Naive thymus-derived CD4-positive, alpha-beta T cell (primary cell): ENCODE measurements around the gene TOP1. TPM values are rescaled to one million over a fixed set of nuclear protein-coding genes. Genes with fewer than 3 reads are reported as not detected.

Experiments
- ATAC-seq: fragments of 150-1000 bp; cut with Tn5 transposase; 2 replicates; pipeline ENCODE4 v1.10.0; 2021; ENCODE audit warnings: mild to moderate bottlenecking, moderate library complexity
- CTCF ChIA-PET: fragments of 350-600 bp; sonication (Branson Sonifier 250); formaldehyde crosslinking; loops from one replicate; lab custom pipeline; 2021; ENCODE audit warnings: antibody characterized with exemption; lab: Charles Lee
- POLR2A ChIA-PET: fragments of 350-600 bp; sonication (Branson Sonifier 250); formaldehyde crosslinking; loops from one replicate; lab custom pipeline; 2021; ENCODE audit warnings: antibody characterized with exemption, inconsistent platforms; lab: Charles Lee
- DNase-seq, 9 donors: peaks; one replicate each; pipeline versions ENCODE4 v3.0.0 to v3.0.0-alpha.2; 2020 to 2022; ENCODE audit warnings: mixed read lengths in 1 of 9
- H3K27ac ChIP-seq: one replicate; pipeline ENCODE4 v1.7.0; 2013; ENCODE audit warnings: mild to moderate bottlenecking, low read depth, low read length, moderate library complexity
- H3K27me3 ChIP-seq, 2 donors: one replicate each; pipeline ENCODE4 v1.7.0; 2013; ENCODE audit warnings: low read length in 2 of 2, mild to moderate bottlenecking in 2 of 2, moderate library complexity in 2 of 2; ENCODE audit not compliant: control insufficient read depth in 2 of 2, insufficient read depth in 2 of 2
- H3K36me3 ChIP-seq, 3 experiments: 1 replicate in 2 of 3; 2 replicates in 1 of 3; pipeline ENCODE4 v1.7.0; 2013; ENCODE audit warnings: low read length in 3 of 3, mild to moderate bottlenecking in 3 of 3, moderate library complexity in 1 of 3; ENCODE audit not compliant: insufficient read depth in 3 of 3, control insufficient read depth in 2 of 3
- H3K4me1 ChIP-seq, 2 donors: one replicate each; pipeline ENCODE4 v1.7.0; 2013; ENCODE audit warnings: low read length in 2 of 2, mild to moderate bottlenecking in 2 of 2, moderate library complexity in 1 of 2; ENCODE audit not compliant: control insufficient read depth in 2 of 2, insufficient read depth in 2 of 2
- H3K4me3 ChIP-seq: 2 replicates; pipeline ENCODE4 v1.7.0; 2013; ENCODE audit warnings: mild to moderate bottlenecking, low read length
- H3K9me3 ChIP-seq, 3 experiments: 1 replicate in 2 of 3; 2 replicates in 1 of 3; pipeline ENCODE4 v1.7.0; 2013; ENCODE audit warnings: low read length in 3 of 3; ENCODE audit not compliant: control insufficient read depth in 2 of 3
- H3K27ac Mint-ChIP-seq, 9 donors: one replicate each; pipeline ENCODE4 v1.8.0; 2020 to 2022; ENCODE audit warnings: mixed read lengths in 9 of 9, mild to moderate bottlenecking in 8 of 9, moderate library complexity in 5 of 9, inconsistent platforms in 2 of 9
- H3K27me3 Mint-ChIP-seq, 5 donors: one replicate each; pipeline ENCODE4 v1.8.0; 2021 to 2022; ENCODE audit warnings: mixed read lengths in 5 of 5, mild to moderate bottlenecking in 1 of 5
- H3K36me3 Mint-ChIP-seq, 5 donors: one replicate each; pipeline ENCODE4 v1.8.0; 2020 to 2022; ENCODE audit warnings: mixed read lengths in 5 of 5, mild to moderate bottlenecking in 3 of 5, inconsistent platforms in 1 of 5
- H3K4me1 Mint-ChIP-seq, 7 donors: one replicate each; pipeline ENCODE4 v1.8.0; 2020 to 2022; ENCODE audit warnings: mixed read lengths in 7 of 7, mild to moderate bottlenecking in 3 of 7, inconsistent platforms in 1 of 7
- H3K4me3 Mint-ChIP-seq, 10 donors: one replicate each; pipeline ENCODE4 v1.8.0; 2020 to 2022; ENCODE audit warnings: mild to moderate bottlenecking in 10 of 10, mixed read lengths in 10 of 10, moderate library complexity in 6 of 10, inconsistent platforms in 2 of 10
- H3K9me3 Mint-ChIP-seq, 11 donors: one replicate each; pipeline ENCODE4 v1.8.0; 2020 to 2022; ENCODE audit warnings: mixed read lengths in 11 of 11, mild to moderate bottlenecking in 4 of 11, inconsistent platforms in 1 of 11, moderate library complexity in 1 of 11
- intact Hi-C, 2 donors: fragments of 100-400 bp; cut with micrococcal nuclease; formaldehyde crosslinking; loops; one replicate each; pipeline ENCODE4 v1.15.1; 2023
- polyA plus RNA-seq, 2 donors: library from polyadenylated mRNA; unstranded; fragments of 300-500 nt; fragmentation: Illumina TruSeq; gene quantifications; one replicate each; pipeline ENCODE4 v1.2.3, GENCODE V29; 2021
- total RNA-seq, 6 experiments: library from RNA in 5 of 6; stranded (reverse) in 5 of 6; gene quantifications; 1 replicate in 5 of 6; 2 replicates in 1 of 6; pipeline ENCODE4 v1.2.3 and lab custom pipeline; 2021 to 2026

TOP1 gene
- total and polyA plus RNA-seq, 7 experiments from 2014 or later, result 10.2 to 82.8 (median 33.3) TPM

DNA sequence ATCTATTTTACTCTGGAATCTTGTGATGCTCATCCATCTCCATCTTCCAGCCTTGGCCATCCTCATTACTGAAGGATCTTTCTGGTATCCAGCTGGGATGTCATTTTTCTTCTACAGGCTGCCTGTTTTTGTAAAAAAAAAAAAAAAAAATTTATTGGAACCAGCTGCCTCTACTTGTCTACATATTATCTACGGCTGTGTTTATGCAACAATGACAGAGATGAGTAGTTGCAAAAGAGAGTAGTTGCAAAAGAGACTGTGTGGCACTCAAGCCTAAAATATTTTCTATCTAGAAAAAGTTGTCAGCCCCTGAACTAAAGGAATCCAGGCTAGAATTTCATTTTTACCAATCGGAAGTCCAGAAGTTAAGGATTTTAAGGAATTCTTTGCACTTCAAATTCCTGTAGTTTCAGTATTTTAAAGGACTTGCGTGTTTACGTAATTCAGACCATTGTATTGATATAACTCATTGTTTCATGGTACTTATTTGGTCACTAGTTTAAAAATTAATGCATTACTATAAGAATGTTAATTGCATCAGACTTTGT, 70.2 kb downstream of the TOP1 start:
- intact Hi-C loops, result no loop called here
- H3K4me3 Mint-ChIP-seq, result no peak overlapping the region

DNA sequence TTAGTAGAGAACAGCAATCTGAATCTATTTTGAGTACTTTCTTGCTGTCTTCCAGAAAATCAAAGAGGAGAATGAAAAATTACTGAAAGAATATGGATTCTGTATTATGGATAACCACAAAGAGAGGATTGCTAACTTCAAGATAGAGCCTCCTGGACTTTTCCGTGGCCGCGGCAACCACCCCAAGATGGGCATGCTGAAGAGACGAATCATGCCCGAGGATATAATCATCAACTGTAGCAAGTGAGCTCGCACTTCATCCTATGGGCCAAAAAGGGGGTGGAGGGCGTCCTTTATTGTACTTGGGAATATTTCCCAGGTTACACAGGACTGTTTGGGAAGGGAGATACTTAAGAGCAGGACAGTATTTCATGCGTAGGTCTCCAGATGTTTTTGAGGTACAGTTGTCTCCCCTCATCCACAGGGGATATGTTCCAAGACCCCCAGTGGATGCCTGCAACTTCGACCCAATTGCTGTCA, 71.4 kb downstream of the TOP1 start:
- CTCF ChIA-PET, result interaction anchor here (1.0 to 8.8 kb wide), 2 partner anchors 29 to 111 kb away, joined by 3 to 177 read pairs; no protein-coding TSS in a partner anchor
- POLR2A ChIA-PET, result interaction anchor here (0.5 kb wide), 1 partner anchor 118 kb away, joined by 3 read pairs; no protein-coding TSS in a partner anchor
- H3K36me3 Mint-ChIP-seq, result peaks cover 30 to 67% (median 55%) of the 10 kb centered on the region in 5 donors
- no peak overlapping the region for H3K4me3 ChIP-seq
- H3K9me3 ChIP-seq, result no peaks in the 10 kb centered on the region
- peaks cover 31 to 77% (median 51%) of the 10 kb centered on the region in 3 experiments for H3K36me3 ChIP-seq
- no peak for ATAC-seq
- intact Hi-C loops, result no loop called here
- H3K27ac ChIP-seq, result no peak overlapping the region
- no peak for DNase-seq
- H3K4me1 Mint-ChIP-seq, result peaks cover 0 to 11% (median 4%) of the 10 kb centered on the region in 7 donors
- H3K4me3 Mint-ChIP-seq, result no peak overlapping the region
- no peaks in the 10 kb centered on the region for H3K4me1 ChIP-seq
- H3K27me3 ChIP-seq, result no peaks in the 10 kb centered on the region
- H3K9me3 Mint-ChIP-seq, result no peaks in the 10 kb centered on the region
- H3K27ac Mint-ChIP-seq, result peak overlapping the region in 1 of 9 donors; percentile 42
- H3K27me3 Mint-ChIP-seq, result no peaks in the 10 kb centered on the region

More for the DNA sequence above, 70.2 kb downstream of the TOP1 start:
- Histone ChIP-seq H3K4me3 (no peak overlapping the region), H3K27me3 (no peaks in the 10 kb centered on the region), H3K36me3 (peaks cover 26 to 75% (median 45%) of the 10 kb centered on the region in 3 experiments), H3K4me1 (no peaks in the 10 kb centered on the region), H3K27ac (no peak overlapping the region), H3K9me3 (no peaks in the 10 kb centered on the region)
- Mint-ChIP-seq H3K9me3 (no peaks in the 10 kb centered on the region), H3K27me3 (no peaks in the 10 kb centered on the region), H3K4me1 (peaks cover 0 to 11% (median 4%) of the 10 kb centered on the region in 7 donors), H3K36me3 (peaks cover 26 to 56% (median 49%) of the 10 kb centered on the region in 5 donors), H3K27ac (no peak overlapping the region)
- ATAC-seq (no peak), DNase-seq (no peak)
- ChIA-PET CTCF (interaction anchor here (1.0 to 8.8 kb wide), 2 partner anchors 28 to 110 kb away, joined by 3 to 177 read pairs; no protein-coding TSS in a partner anchor), POLR2A (interaction anchor here (0.6 kb wide), 1 partner anchor 593 kb away, joined by 4 read pairs; no protein-coding TSS in a partner anchor)

GRCh38 chr20:41101660-41102059, 73.0 kb downstream of the TOP1 start:
- Mint-ChIP-seq H3K4me3 (no peak overlapping the region), H3K27me3 (no peaks in the 10 kb centered on the region), H3K36me3 (peaks cover 30 to 63% (median 55%) of the 10 kb centered on the region in 5 donors), H3K4me1 (peaks cover 0 to 5% (median 0%) of the 10 kb centered on the region in 7 donors), H3K27ac (peak overlapping the region in 1 of 9 donors; percentile 53), H3K9me3 (no peaks in the 10 kb centered on the region)
- POLR2A ChIA-PET, result no interaction called here
- Histone ChIP-seq H3K9me3 (no peaks in the 10 kb centered on the region), H3K4me3 (no peak overlapping the region), H3K27me3 (no peaks in the 10 kb centered on the region), H3K36me3 (peaks cover 31 to 75% (median 51%) of the 10 kb centered on the region in 3 experiments), H3K4me1 (no peaks in the 10 kb centered on the region), H3K27ac (no peak overlapping the region)
- CTCF ChIA-PET, result interaction anchor here (0.9 to 1.3 kb wide), 2 partner anchors 111 kb away, joined by 3 read pairs; no protein-coding TSS in a partner anchor
- intact Hi-C loops, result no loop called here
- ATAC-seq, result no peak
- DNase-seq, result no peak

- DNase-seq (no peak), ATAC-seq (no peak)
- intact Hi-C loops, result no loop called here
- ChIA-PET CTCF (no interaction called here), POLR2A (interaction anchor here (0.6 kb wide), 1 partner anchor 23 kb away, joined by 4 read pairs; no protein-coding TSS in a partner anchor)
- H3K9me3 ChIP-seq, result no peaks in the 10 kb centered on the region
- H3K36me3 ChIP-seq, result peaks cover 12 to 48% (median 16%) of the 10 kb centered on the region in 3 experiments
- H3K4me3 ChIP-seq, result no peak overlapping the region
- H3K27me3 ChIP-seq, result no peaks in the 10 kb centered on the region
- no peaks in the 10 kb centered on the region for H3K27me3 Mint-ChIP-seq
- H3K9me3 Mint-ChIP-seq, result no peaks in the 10 kb centered on the region
- no peak overlapping the region for H3K4me3 Mint-ChIP-seq
- H3K4me1 ChIP-seq, result no peaks in the 10 kb centered on the region
- no peak overlapping the region for H3K27ac Mint-ChIP-seq
- peaks cover 12 to 36% (median 13%) of the 10 kb centered on the region in 5 donors for H3K36me3 Mint-ChIP-seq
- no peak overlapping the region for H3K27ac ChIP-seq
- H3K4me1 Mint-ChIP-seq, result peaks cover 0 to 5% (median 0%) of the 10 kb centered on the region in 7 donors
Measured at GRCh38 chr20:41108531-41108930, 79.9 kb downstream of the TOP1 start.

DNA sequence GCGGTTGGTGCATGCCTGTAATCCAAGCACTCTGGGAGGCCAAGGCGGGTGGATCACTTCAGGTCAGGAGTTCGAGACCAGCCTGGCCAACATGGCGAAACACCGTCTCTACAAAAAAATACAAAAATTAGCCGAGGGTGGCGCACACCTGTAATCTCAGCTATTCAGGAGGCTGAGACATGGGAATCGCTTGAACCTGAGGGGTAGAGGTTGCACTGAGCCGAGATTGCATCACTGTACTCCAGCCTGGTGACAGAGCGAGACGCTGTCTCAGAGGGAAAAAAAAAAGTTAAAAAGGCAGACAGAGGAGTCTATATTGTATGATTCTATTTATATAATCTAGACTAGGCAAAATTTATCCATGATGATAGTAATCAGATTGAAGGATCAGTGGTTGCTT, 81.4 kb downstream of the TOP1 start:
- ChIA-PET POLR2A (no interaction called here), CTCF (interaction anchor here (0.7 kb wide), 1 partner anchor 22 kb away, joined by 3 read pairs; no protein-coding TSS in a partner anchor)
- intact Hi-C loops, result no loop called here
- Histone ChIP-seq H3K4me3 (no peak overlapping the region), H3K27me3 (no peaks in the 10 kb centered on the region), H3K27ac (no peak overlapping the region), H3K9me3 (no peaks in the 10 kb centered on the region), H3K36me3 (peaks cover 12 to 50% (median 21%) of the 10 kb centered on the region in 3 experiments), H3K4me1 (no peaks in the 10 kb centered on the region)
- Mint-ChIP-seq H3K4me1 (peaks cover 0 to 5% (median 0%) of the 10 kb centered on the region in 7 donors), H3K4me3 (no peak overlapping the region), H3K9me3 (no peaks in the 10 kb centered on the region), H3K27me3 (no peaks in the 10 kb centered on the region), H3K27ac (peak overlapping the region in 3 of 9 donors; percentile 44 to 74 (median 45)), H3K36me3 (peaks cover 3 to 34% (median 16%) of the 10 kb centered on the region in 5 donors)
- DNase-seq (no peak), ATAC-seq (no peak)

DNA sequence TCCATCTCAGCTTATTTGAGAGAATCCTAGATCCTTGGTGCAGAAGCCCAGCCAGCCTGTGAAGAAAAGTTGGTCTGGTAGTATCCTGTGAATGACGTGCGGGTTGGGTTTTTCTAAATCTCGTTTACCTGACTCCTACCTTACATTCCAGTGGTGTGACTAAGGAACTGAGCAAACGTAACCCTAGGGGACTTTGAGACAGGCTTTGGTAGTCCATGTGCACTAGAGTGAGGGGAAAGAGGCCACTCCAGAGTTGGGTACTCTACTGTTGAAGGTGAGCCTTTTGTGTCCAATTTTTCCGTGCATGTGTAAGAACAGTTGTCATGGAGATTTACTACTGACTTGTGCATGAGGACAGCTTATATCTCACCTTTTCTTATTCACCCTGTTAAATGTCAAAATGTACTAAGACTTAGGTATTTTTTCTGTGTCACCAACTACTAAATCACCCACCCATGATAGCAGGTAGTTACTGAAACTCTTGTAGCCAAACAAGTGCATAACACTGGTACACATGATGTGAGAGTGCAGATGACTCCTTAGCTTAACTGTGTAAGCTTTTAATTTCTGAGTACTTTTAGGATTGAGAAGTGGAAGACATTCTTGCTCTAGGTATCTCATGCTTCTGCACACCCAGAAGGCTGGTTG, 82.4 kb downstream of the TOP1 start:
- CTCF ChIA-PET, result no interaction called here
- no peak for ATAC-seq
- no peak overlapping the region for H3K4me3 ChIP-seq
- Mint-ChIP-seq H3K4me3 (no peak overlapping the region), H3K27ac (peak overlapping the region in 2 of 9 donors; percentile 51 to 76), H3K27me3 (no peaks in the 10 kb centered on the region), H3K36me3 (peaks cover 3 to 41% (median 20%) of the 10 kb centered on the region in 5 donors), H3K9me3 (no peaks in the 10 kb centered on the region), H3K4me1 (peaks cover 0 to 5% (median 0%) of the 10 kb centered on the region in 7 donors)
- no peak overlapping the region for H3K27ac ChIP-seq
- peaks cover 17 to 60% (median 31%) of the 10 kb centered on the region in 3 experiments for H3K36me3 ChIP-seq
- no peaks in the 10 kb centered on the region for H3K27me3 ChIP-seq
- H3K4me1 ChIP-seq, result no peaks in the 10 kb centered on the region
- no peaks in the 10 kb centered on the region for H3K9me3 ChIP-seq
- intact Hi-C loops, result no loop called here
- POLR2A ChIA-PET, result no interaction called here
- no peak for DNase-seq
